CD4-positive, alpha-beta T cell (primary cell): ENCODE measurements around the gene MRO. TPM values are rescaled to one million over a fixed set of nuclear protein-coding genes. Genes with fewer than 3 reads are reported as not detected.

Experiments
- ATAC-seq: fragments of 200-7000 bp; cut with Tn5 transposase; one replicate; pipeline ENCODE4 v1.10.0; 2022; ENCODE audit warnings: mild to moderate bottlenecking; ENCODE audit not compliant: poor library complexity
- CTCF ChIA-PET: fragments of 350-600 bp; sonication (Branson Sonifier 250); formaldehyde crosslinking; loops from one replicate; lab custom pipeline; 2021; ENCODE audit warnings: antibody characterized with exemption, inconsistent platforms; lab: Charles Lee
- POLR2A ChIA-PET: fragments of 350-600 bp; sonication (Branson Sonifier 250); formaldehyde crosslinking; loops from one replicate; lab custom pipeline; 2021; ENCODE audit warnings: antibody characterized with exemption, inconsistent platforms; lab: Charles Lee
- DNase-seq, 14 experiments: peaks; one replicate each; pipeline ENCODE4 v3.0.0-alpha.2; 2013 to 2020; ENCODE audit warnings: mixed read lengths in 2 of 14
- H3K27ac ChIP-seq, 2 donors: one replicate each; pipeline versions ENCODE4 v1.5.1 to v1.7.0; 2013; ENCODE audit warnings: low read length in 2 of 2, low read depth in 1 of 2, mild to moderate bottlenecking in 1 of 2
- H3K27me3 ChIP-seq, 2 experiments: 1 replicate in 1 of 2; 2 replicates in 1 of 2; pipeline versions ENCODE4 v1.6.1 to v1.7.0; 2013; ENCODE audit warnings: low read length in 2 of 2, control low read depth in 1 of 2, mild to moderate bottlenecking in 1 of 2, moderate library complexity in 1 of 2; ENCODE audit not compliant: insufficient read depth in 2 of 2, control insufficient read depth in 1 of 2
- H3K36me3 ChIP-seq: one replicate; pipeline ENCODE4 v1.6.1; 2013; ENCODE audit warnings: low read length, control low read depth; ENCODE audit not compliant: insufficient read depth
- H3K4me1 ChIP-seq: one replicate; pipeline ENCODE4 v1.6.1; 2013; ENCODE audit warnings: low read length, control low read depth; ENCODE audit not compliant: insufficient read depth
- H3K4me3 ChIP-seq: one replicate; pipeline ENCODE4 v1.5.1; 2013; ENCODE audit warnings: mild to moderate bottlenecking, low read length, moderate library complexity
- H3K9me3 ChIP-seq, 2 experiments: 1 replicate in 1 of 2; 2 replicates in 1 of 2; pipeline versions ENCODE4 v1.6.1 to v1.7.0; 2013; ENCODE audit warnings: low read length in 2 of 2, mild to moderate bottlenecking in 2 of 2, control low read depth in 1 of 2, moderate library complexity in 1 of 2; ENCODE audit not compliant: control insufficient read depth in 1 of 2, insufficient read depth in 1 of 2
- H3K27ac Mint-ChIP-seq: one replicate; pipeline ENCODE4 v1.8.0; 2020; ENCODE audit warnings: mixed read lengths
- H3K27me3 Mint-ChIP-seq: one replicate; pipeline ENCODE4 v1.8.0; 2021; ENCODE audit warnings: mixed read lengths
- H3K36me3 Mint-ChIP-seq: one replicate; pipeline ENCODE4 v1.8.0; 2021; ENCODE audit warnings: low read depth, mixed read lengths
- H3K4me1 Mint-ChIP-seq: one replicate; pipeline ENCODE4 v1.8.0; 2021; ENCODE audit warnings: low read depth, mixed read lengths
- H3K4me3 Mint-ChIP-seq: one replicate; pipeline ENCODE4 v1.8.0; 2020; ENCODE audit warnings: mild to moderate bottlenecking, mixed read lengths
- H3K9me3 Mint-ChIP-seq: one replicate; pipeline ENCODE4 v1.8.0; 2020; ENCODE audit warnings: mixed read lengths
- CTCF ChIP-seq: fragments of 200-600 bp; IDR thresholded peaks from one replicate; pipeline ENCODE4 v1.8.0; 2022; ENCODE audit warnings: antibody characterized with exemption, mild to moderate bottlenecking
- intact Hi-C, 2 experiments: fragments of 100-400 bp; cut with DNase I in 1 of 2; cut with micrococcal nuclease in 1 of 2; formaldehyde crosslinking; loops; one replicate each; pipeline versions ENCODE4 v1.15.1 to v1.9.0; 2023 to 2025; cut with DNase I, micrococcal nuclease
- total RNA-seq, 174 experiments: library from RNA in 2 of 174; stranded (reverse) in 2 of 174; gene quantifications; one replicate each; pipeline ENCODE4 v1.2.3 and lab custom pipeline; 2021 to 2026

Gene MRO
- total RNA-seq, 2 experiments from 2014 or later: not detected

- ATAC-seq: no peak
- H3K9me3 Mint-ChIP-seq: no peaks in the 10 kb centered on the region
- CTCF ChIA-PET: no interaction called here
Observed at GRCh38 chr18:50790241-50790640, 29.6 kb downstream of the MRO start.

GRCh38 chr18:50788284-50788683 lies 31.5 kb downstream of the MRO start:
- Mint-ChIP-seq H3K4me3 (no peak overlapping the region), H3K4me1 (no peaks in the 10 kb centered on the region), H3K9me3 (no peaks in the 10 kb centered on the region), H3K27me3 (peaks cover 15% of the 10 kb centered on the region), H3K36me3 (no peaks in the 10 kb centered on the region), H3K27ac (no peak overlapping the region)
- intact Hi-C loops: no loop called here
- Histone ChIP-seq H3K4me3 (no peak overlapping the region), H3K27ac (no peak overlapping the region), H3K36me3 (no peaks in the 10 kb centered on the region), H3K9me3 (no peaks in the 10 kb centered on the region), H3K27me3 (peaks cover 0 to 4% of the 10 kb centered on the region in 2 experiments), H3K4me1 (no peaks in the 10 kb centered on the region)
- DNase-seq (no peak), ATAC-seq (no peak)
- no peak for TF ChIP-seq CTCF
- CTCF ChIA-PET: no interaction called here
- POLR2A ChIA-PET: no interaction called here

More at GRCh38 chr18:50790241-50790640, 29.6 kb downstream of the MRO start:
- H3K36me3 ChIP-seq: no peaks in the 10 kb centered on the region
- H3K36me3 Mint-ChIP-seq: no peaks in the 10 kb centered on the region
- H3K9me3 ChIP-seq: no peaks in the 10 kb centered on the region
- no peak overlapping the region for H3K27ac ChIP-seq
- POLR2A ChIA-PET: no interaction called here
- H3K27ac Mint-ChIP-seq: no peak overlapping the region
- no peak overlapping the region for H3K4me3 ChIP-seq
- peaks cover 0 to 15% of the 10 kb centered on the region in 2 experiments for H3K27me3 ChIP-seq
- H3K4me1 Mint-ChIP-seq: no peaks in the 10 kb centered on the region
- intact Hi-C loops: no loop called here
- no peak for DNase-seq
- no peak for TF ChIP-seq CTCF
- no peak overlapping the region for H3K4me3 Mint-ChIP-seq
- peaks cover 31% of the 10 kb centered on the region for H3K27me3 Mint-ChIP-seq
- H3K4me1 ChIP-seq: no peaks in the 10 kb centered on the region

- H3K36me3 ChIP-seq: no peaks in the 10 kb centered on the region
- Mint-ChIP-seq H3K27me3 (peaks cover 20% of the 10 kb centered on the region), H3K4me3 (no peak overlapping the region), H3K36me3 (no peaks in the 10 kb centered on the region), H3K27ac (no peak overlapping the region), H3K9me3 (no peaks in the 10 kb centered on the region), H3K4me1 (no peaks in the 10 kb centered on the region)
- H3K4me1 ChIP-seq: no peaks in the 10 kb centered on the region
- no peaks in the 10 kb centered on the region for H3K9me3 ChIP-seq
- ATAC-seq (no peak), DNase-seq (no peak)
- intact Hi-C loops: no loop called here
- H3K4me3 ChIP-seq: no peak overlapping the region
- peaks cover 0 to 4% of the 10 kb centered on the region in 2 experiments for H3K27me3 ChIP-seq
- no peak for TF ChIP-seq CTCF
- ChIA-PET CTCF (no interaction called here), POLR2A (no interaction called here)
- H3K27ac ChIP-seq: no peak overlapping the region
Observed at GRCh38 chr18:50786864-50787263, 33.0 kb downstream of the MRO start.
